ENCODE data around the gene PIERCE2.

GRCh38 chr15:55398243-55398642, 10.1 kb upstream of the PIERCE2 start:
- TF ChIP-seq POLR2A (IDR thresholded peaks at IDR 0.05; ENCODE audit: low read depth, low read length): no peak
- TF ChIP-seq CEBPB (IDR thresholded peaks at IDR 0.05; ENCODE audit: low read depth, low read length): no peak
- TF ChIP-seq CTCF (conservative IDR thresholded peaks at IDR 0.05; ENCODE audit: low read depth, low read length): no peak
- no peak for TF ChIP-seq MAZ (IDR thresholded peaks at IDR 0.05; ENCODE audit: borderline replicate concordance, low read depth, low read length)
- TF ChIP-seq USF2 (IDR thresholded peaks at IDR 0.05; ENCODE audit: low read depth, low read length): no peak
- TF ChIP-seq MAFK (IDR thresholded peaks at IDR 0.05; ENCODE audit: low read depth, low read length): no peak
- no peak for TF ChIP-seq MXI1 (IDR thresholded peaks at IDR 0.05; ENCODE audit: borderline replicate concordance, low read depth, low read length)
- TF ChIP-seq RAD21 (IDR thresholded peaks at IDR 0.05; ENCODE audit: low read length): no peak
- TF ChIP-seq SMC3 (IDR thresholded peaks at IDR 0.05; ENCODE audit: low read depth, low read length): no peak
- no peak for TF ChIP-seq FOS (IDR thresholded peaks at IDR 0.05; ENCODE audit: low read depth, low read length)
- TF ChIP-seq BHLHE40 (IDR thresholded peaks at IDR 0.05; ENCODE audit: low read depth, low read length): no peak
- TF ChIP-seq ELK1 (IDR thresholded peaks at IDR 0.05; ENCODE audit: borderline replicate concordance, low read depth, low read length): no peak
- no peak for TF ChIP-seq RFX5 (IDR thresholded peaks at IDR 0.05; ENCODE audit: low read depth, low read length)
